Measurements from ENCODE around the gene SPTLC3. TPM values are rescaled to one million over a fixed set of nuclear protein-coding genes. Genes with fewer than 3 reads are reported as not detected.

Gene SPTLC3
- total and polyA plus RNA-seq, 2 of the 13 experiments (the other 11 are each of a cell fraction or from before 2014, with no cell fraction given) = 20.5 to 95.6 TPM

GRCh38 chr20:12967932-12968331 lies 40.8 kb upstream of the SPTLC3 start:
- CTCF ChIA-PET (ENCODE audit: low intra/inter-chr PET ratio, low total read pairs) = interaction anchor here (6.2 to 6.7 kb wide), 2 partner anchors 41 to 138 kb away, joined by 127 to 164 read pairs; no protein-coding TSS in a partner anchor
- Histone ChIP-seq H3K9me3 (ENCODE audit: low read length) (peaks cover 15% of the 10 kb centered on the region), H3K27me3 (ENCODE audit: control insufficient read depth in 1 of 2, insufficient read depth in 2 of 2, low read length in 2 of 2) (no peaks in the 10 kb centered on the region), H2AFZ (ENCODE audit: low read length) (no peak overlapping the region), H3K27ac (ENCODE audit: extremely low read length, insufficient read depth, low read length) (no peak overlapping the region), H3K4me1 (ENCODE audit: insufficient read depth, low read length) (peaks cover 19% of the 10 kb centered on the region), H3K9ac (ENCODE audit: insufficient read depth, low read depth, low read length) (no peak overlapping the region), H3K36me3 (replicated peaks in 1 of 2; ENCODE audit: control insufficient read depth in 1 of 2, insufficient read depth in 2 of 2, low read length in 2 of 2) (no peaks in the 10 kb centered on the region), H4K20me1 (ENCODE audit: insufficient read depth, low read length) (no peaks in the 10 kb centered on the region), H3K79me2 (ENCODE audit: insufficient read depth, low read length) (no peaks in the 10 kb centered on the region), H3K4me3 (replicated peaks in 1 of 3; ENCODE audit: insufficient read depth in 1 of 3, low read depth in 2 of 3, low read length in 3 of 3) (no peak overlapping the region), H3K4me2 (ENCODE audit: low read depth, low read length) (no peak overlapping the region)
- TF ChIP-seq NFE2L2 (IDR thresholded peaks at IDR 0.05; ENCODE audit: low read length) (peak; percentile 85), TSC22D2 (CRISPR knock-in tag; IDR thresholded peaks at IDR 0.05; ENCODE audit: borderline replicate concordance) (no peak)
- ATAC-seq = no peak
- in situ Hi-C loops (cut with HindIII; ENCODE audit: extremely low pct_ligation_motif_present, low pct_unique_long_range_greater_than_20kb) = loop anchor here (5.0 to 25.0 kb wide), 2 partner anchors 41 to 319 kb away; no protein-coding TSS in a partner anchor
- DNase-seq (ENCODE audit: low spot score) = no peak
- BruUV-seq (replicated peaks) = no TSS peak
- no peak for FAIRE-seq
- POLR2A ChIA-PET = no interaction called here
- intact Hi-C loops (cut with micrococcal nuclease; ENCODE audit: unreplicated experiment) = loop anchor here (2.0 kb wide), 1 partner anchor 397 kb away; no protein-coding TSS in a partner anchor

GRCh38 chr20:12968472-12968871 lies 40.3 kb upstream of the SPTLC3 start:
- H3K79me2 ChIP-seq (ENCODE audit: insufficient read depth, low read length) = no peaks in the 10 kb centered on the region
- H3K4me1 ChIP-seq (ENCODE audit: insufficient read depth, low read length) = peaks cover 19% of the 10 kb centered on the region
- CTCF ChIA-PET (ENCODE audit: low intra/inter-chr PET ratio, low total read pairs) = interaction anchor here (6.2 to 6.7 kb wide), 2 partner anchors 41 to 138 kb away, joined by 127 to 164 read pairs; no protein-coding TSS in a partner anchor
- peaks cover 18% of the 10 kb centered on the region for H3K9me3 ChIP-seq (ENCODE audit: low read length)
- ATAC-seq (no peak), DNase-seq (ENCODE audit: low spot score) (no peak), FAIRE-seq (no peak)
- in situ Hi-C loops (cut with HindIII; ENCODE audit: extremely low pct_ligation_motif_present, low pct_unique_long_range_greater_than_20kb) (loop anchor here (5.0 to 25.0 kb wide), 2 partner anchors 41 to 319 kb away; no protein-coding TSS in a partner anchor), intact Hi-C loops (cut with micrococcal nuclease; ENCODE audit: unreplicated experiment) (no loop called here)
- H3K4me2 ChIP-seq (ENCODE audit: low read depth, low read length) = no peak overlapping the region
- 94% methylated on average over 4 of the region's 4 CpGs for WGBS (ENCODE audit: low lambda C conversion rate)
- no peak overlapping the region for H3K4me3 ChIP-seq (replicated peaks in 1 of 3; ENCODE audit: insufficient read depth in 1 of 3, low read depth in 2 of 3, low read length in 3 of 3)
- no TSS peak for BruUV-seq (replicated peaks)
- H3K27ac ChIP-seq (ENCODE audit: extremely low read length, insufficient read depth, low read length) = no peak overlapping the region
- no peak overlapping the region for H2AFZ ChIP-seq (ENCODE audit: low read length)
- H3K36me3 ChIP-seq (replicated peaks in 1 of 2; ENCODE audit: control insufficient read depth in 1 of 2, insufficient read depth in 2 of 2, low read length in 2 of 2) = no peaks in the 10 kb centered on the region
- no peaks in the 10 kb centered on the region for H4K20me1 ChIP-seq (ENCODE audit: insufficient read depth, low read length)
- TF ChIP-seq FOXK2 (IDR thresholded peaks at IDR 0.05) = no peak
- TF ChIP-seq ZBTB8A (CRISPR knock-in tag; IDR thresholded peaks at IDR 0.05; ENCODE audit: borderline replicate concordance, low read depth) = no peak
- TF ChIP-seq ELF4 (CRISPR knock-in tag; IDR thresholded peaks at IDR 0.05; ENCODE audit: borderline replicate concordance) = no peak
- no peak overlapping the region for H3K9ac ChIP-seq (ENCODE audit: insufficient read depth, low read depth, low read length)
- POLR2A ChIA-PET = no interaction called here
- H3K27me3 ChIP-seq (ENCODE audit: control insufficient read depth in 1 of 2, insufficient read depth in 2 of 2, low read length in 2 of 2) = no peaks in the 10 kb centered on the region
